ENCODE results near the gene MRPL4.

GRCh38 chr19:10290357-10290875 lies 38.4 kb downstream of the MRPL4 start:
- TF ChIP-seq, protein P1, sequence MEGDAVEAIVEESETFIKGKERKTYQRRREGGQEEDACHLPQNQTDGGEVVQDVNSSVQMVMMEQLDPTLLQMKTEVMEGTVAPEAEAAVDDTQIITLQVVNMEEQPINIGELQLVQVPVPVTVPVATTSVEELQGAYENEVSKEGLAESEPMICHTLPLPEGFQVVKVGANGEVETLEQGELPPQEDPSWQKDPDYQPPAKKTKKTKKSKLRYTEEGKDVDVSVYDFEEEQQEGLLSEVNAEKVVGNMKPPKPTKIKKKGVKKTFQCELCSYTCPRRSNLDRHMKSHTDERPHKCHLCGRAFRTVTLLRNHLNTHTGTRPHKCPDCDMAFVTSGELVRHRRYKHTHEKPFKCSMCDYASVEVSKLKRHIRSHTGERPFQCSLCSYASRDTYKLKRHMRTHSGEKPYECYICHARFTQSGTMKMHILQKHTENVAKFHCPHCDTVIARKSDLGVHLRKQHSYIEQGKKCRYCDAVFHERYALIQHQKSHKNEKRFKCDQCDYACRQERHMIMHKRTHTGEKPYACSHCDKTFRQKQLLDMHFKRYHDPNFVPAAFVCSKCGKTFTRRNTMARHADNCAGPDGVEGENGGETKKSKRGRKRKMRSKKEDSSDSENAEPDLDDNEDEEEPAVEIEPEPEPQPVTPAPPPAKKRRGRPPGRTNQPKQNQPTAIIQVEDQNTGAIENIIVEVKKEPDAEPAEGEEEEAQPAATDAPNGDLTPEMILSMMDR (IDR thresholded peaks at IDR 0.05): no peak
- no peak for TF ChIP-seq POLR2A (IDR thresholded peaks at IDR 0.05)
